HG02885 (cell line): Measurements from ENCODE around the gene MLLT1.

Experiments
- ATAC-seq: cut with Tn5 transposase; IDR thresholded peaks from one replicate; pipeline ENCODE4 v1.9.1; 2021; ENCODE audit warnings: mild to moderate bottlenecking; ENCODE audit not compliant: unreplicated experiment, poor library complexity

Gene MLLT1

DNA sequence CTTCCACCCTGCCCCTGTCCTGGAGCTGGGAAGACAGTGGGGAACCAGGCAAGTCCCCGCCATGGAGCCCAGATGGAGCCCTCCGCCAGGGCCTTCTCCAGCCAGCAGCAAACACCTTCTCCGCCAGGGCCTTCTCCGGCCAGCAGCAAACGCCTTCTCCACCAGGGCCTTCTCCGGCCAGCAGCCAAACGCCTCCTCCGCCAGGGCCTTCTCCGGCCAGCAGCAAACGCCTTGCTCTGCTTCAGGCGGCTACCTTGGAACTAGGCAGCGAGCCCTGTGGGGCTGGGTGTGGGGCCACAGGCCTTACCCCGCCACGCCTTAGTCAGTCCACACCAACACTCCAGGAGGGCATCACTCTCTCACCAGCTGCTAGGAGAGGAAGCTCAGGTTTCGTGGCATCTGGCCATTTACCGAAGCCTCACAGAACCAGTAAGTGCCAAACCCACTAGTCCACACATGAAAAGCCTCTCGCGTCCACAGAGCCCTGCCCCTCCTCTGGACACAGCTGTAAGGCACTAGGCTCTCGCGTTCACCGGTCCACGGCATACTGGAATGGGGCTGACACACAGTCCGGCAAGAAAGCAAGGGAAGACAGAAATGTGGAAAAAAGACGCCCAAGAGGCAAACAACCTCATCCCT lies 41.0 kb downstream of the MLLT1 start:
- ATAC-seq: no peak

DNA sequence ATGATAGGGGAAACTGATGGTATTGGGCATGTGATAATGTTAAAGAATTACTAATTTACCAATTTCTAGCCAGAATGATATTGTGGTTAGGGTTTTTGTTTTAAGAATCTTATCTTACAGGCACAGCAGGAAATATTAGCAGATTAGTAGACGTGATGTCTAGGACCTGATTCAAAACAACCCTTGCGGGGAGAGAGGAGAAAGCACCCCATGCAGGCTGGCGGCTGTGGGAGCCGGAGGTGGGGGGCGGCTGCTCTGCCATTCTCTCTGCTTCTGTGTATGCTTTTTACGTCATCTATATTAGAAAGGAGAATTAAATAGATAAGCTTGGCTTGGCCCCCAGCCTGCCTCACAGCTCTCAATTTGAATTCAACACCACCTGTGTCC lies 41.5 kb downstream of the MLLT1 start:
- no peak for ATAC-seq

DNA sequence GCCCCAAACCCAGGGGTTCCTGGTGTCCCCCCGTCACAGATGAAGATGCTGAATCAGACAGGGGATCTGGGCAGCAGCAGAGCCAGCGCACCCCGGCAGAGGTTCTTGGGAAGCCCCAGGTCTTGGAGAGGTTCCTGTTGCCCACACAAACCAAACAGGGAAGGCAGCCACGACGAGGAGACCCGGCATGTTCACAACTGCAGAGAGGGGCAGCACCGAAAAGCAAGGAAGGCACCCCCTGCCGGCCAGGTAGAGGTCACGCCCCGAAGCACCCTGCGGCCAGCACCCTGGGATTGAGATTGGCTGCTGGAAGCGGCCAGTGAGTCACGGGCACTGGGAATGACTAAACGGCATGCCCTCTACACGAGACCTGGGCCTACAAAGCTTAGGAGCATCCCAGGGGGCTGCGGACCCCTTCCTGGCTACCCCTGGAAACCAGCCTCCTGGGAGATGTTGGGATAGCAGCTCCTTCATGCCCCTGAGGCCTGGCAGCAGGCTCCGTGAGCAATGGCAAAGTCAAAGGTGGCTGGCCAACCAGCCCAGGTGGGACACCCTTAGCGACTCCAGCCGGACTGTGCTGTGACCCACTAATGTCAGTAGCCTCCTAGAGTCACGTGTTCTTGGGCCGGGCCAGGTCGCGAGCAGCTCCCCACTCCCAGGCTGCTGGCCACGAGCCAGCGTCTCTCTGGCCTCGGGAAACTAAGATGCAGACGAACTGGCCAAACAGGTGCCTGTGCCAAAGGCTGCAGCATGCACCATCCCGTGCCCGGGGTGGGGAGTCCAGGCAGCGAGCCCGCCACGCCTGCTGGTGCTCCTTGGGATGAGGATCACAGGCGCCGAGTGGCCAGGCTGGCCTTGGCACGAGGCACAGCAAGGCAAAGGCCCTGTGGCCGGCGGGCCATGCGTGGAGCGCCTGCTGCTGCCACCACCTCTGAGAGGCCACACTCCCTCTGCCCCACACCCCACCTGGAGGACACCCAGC lies 43.2 kb downstream of the MLLT1 start:
- no peak for ATAC-seq

DNA sequence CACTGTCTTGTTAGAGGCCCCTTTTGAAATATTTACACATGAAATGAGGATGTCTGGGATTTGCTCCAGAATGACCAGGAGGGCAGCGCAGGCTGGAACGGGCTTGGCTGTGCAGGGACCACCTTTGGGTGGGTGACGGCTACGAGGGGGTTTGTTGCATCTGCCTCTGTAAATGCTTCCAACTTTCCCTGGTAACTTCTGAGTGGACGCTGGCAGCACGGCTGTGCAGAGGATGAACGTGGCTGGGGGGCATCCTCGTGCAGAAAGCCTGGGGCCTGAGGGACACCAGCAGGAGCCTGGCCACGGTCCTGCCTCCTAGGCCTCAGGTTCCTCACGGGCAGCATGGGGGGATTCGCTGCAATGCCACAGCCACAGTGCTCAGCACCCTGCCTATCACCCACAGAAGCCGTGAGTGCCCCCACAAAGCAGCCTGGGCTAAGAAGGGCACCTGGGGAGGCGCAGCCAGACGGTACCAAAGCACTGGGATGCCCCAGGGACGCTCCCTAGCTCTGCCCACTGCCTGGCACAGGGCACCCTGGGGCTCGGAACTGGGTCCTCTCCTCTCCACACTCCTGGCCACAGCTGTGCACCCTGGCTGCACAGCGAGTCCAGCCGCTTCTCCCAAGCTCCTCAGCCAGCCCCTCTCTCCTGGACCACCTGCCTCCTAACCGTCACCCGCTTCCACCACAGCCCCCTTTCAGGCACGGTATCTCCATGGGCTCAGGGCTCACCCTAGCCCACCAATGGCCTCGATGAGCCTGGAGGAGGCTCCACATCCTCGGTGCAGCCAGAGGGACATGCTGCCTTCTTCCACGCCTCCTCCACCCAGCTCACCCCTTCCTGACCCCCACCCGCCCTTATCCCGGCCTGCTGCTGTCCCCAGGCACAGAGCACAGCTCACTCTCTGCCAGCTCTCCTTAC lies 44.5 kb downstream of the MLLT1 start:
- no peak for ATAC-seq

DNA sequence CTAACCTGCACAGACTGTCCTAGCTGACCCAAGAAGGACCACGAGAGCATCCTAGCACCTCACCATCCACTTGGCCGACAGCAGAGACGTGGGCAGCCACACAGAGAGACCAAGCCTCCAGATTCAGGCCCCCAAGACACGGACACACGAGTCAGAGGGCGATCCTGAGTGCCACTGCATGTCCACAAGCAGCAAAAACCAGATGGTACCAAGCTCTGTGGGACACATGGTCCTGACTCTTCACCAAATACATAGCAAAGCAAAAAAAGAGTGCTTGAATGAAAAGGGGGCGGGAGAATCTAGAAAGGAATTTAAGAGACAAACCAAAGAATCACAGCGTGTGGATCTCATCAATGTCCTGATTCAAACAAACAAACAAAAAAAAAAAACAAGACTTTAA lies 45.2 kb downstream of the MLLT1 start:
- ATAC-seq: no peak

- no peak for ATAC-seq
These were observed 45.8 kb downstream of the MLLT1 start for GRCh38 chr19:6233827-6234511.

DNA sequence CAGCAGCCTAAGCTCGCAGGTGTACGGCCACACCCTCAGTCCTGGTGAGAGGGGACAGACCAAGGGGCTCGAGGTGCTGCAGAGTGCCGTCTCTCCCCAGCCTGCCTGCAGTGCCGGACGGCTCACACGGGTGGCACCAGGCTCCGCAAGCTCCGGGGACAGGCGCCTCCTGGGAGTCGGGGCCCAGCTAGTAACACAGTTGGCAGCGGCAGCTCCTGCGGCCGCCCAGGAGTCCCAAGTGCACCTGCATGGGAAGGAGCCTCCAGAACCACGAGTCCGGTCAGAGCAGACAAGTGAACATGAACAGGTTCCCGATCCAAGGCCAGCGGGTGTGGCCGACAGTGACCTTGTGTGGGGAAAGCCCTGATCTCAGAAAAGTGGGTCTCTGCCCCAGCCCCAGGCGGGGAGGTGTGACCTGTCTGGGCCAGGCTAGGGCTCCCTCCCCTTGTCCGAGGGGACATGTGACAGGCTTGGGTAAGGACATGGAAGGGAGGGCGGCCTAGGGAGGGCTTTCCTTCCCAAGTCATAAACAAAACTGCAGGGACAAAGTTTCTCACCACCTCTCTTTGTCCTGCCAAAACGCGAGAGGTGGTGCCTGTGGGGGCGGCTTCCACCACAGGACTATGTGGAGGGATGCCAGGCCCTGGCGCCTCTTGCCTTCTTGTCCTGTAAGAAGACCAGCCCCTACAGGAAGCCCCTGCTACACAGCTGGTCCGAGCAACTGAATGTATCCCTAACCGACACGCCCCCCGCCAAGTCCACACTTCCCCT lies 46.5 kb downstream of the MLLT1 start:
- no peak for ATAC-seq

GRCh38 chr19:6232601-6233055 lies 47.1 kb downstream of the MLLT1 start:
- no peak for ATAC-seq

DNA sequence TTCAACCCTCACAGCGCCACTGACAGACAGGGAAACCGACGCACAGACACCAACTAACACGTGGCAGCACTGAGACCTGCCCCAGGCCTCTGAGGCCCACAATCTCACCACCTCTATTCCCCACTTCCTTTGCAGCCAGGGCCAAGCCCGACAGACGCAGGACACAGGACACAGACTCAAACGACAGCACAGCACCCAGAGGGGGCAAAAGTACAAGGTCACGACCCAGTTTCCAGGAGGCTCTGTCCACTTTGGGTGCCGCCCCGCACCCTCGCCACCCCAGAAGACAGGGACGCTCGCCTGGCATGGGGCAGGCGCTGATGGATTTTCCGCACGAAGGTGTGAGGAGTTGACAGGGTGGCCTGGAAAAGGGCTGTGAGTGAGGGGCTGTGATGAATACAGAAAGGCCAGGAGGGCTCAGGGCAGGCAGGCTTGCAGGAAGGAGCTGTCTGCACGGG lies 48.8 kb downstream of the MLLT1 start:
- no peak for ATAC-seq

GRCh38 chr19:6229951-6230712 lies 49.6 kb downstream of the MLLT1 start:
- ATAC-seq: no peak

DNA sequence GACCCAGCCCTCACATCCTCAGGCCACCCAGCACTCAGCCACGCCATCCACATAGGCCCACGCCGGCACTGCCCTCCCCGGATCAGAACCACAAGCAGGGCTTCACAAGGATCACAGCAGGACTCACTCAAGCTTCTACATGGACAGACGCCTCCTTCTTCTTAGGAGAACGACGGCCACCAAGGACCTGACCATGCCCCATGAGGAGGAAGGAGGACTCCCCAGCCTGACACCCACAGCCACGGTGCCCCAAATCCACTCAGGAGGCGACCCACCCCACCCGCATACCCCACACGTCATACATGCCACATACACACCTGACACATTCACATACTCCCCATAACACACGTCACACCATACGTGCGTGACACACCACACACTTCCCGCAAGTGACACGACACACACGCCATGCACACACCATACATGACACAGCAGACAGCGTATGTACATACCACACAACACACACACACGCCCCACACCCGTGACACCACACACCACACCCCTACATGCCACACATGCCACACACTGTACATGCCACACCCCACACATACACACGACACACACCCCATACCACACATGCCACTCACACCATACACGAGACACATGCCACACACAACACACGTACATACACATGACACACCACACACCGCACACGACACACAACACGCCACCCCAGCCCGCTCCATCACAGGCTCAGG lies 50.4 kb downstream of the MLLT1 start:
- no peak for ATAC-seq

DNA sequence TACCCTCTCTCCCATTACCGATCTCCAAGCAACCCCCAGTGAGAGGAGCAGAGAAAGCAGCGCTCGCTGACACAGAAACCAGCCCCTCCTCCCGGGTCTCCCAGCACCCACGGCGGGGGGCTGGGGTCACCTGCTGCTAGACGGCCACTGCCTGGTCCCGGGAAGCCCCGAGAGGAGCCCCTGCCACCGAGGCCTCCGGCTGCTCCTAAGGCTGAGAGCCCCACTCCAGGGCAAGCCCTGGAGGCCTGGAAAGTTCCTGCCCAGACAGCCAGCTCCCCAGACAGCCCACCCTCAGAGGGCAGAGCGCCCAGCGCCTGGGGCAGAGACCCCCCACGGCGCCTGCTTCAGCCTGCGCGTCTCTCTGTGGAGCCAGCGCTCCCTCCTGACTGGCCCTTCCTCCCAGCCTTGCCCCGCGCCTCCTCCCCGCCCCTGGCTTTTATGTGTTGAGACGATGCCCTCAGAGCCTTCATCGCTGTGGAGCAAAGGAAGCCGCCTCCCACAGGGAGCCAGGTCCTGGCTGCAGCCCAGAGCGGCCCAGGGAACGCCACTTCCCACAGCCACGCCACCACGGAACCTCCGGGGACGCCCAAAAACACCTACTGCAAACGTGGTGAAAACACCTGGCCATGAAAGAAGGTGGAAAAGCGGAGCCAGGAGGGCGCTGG lies 51.1 kb downstream of the MLLT1 start:
- ATAC-seq: no peak

DNA sequence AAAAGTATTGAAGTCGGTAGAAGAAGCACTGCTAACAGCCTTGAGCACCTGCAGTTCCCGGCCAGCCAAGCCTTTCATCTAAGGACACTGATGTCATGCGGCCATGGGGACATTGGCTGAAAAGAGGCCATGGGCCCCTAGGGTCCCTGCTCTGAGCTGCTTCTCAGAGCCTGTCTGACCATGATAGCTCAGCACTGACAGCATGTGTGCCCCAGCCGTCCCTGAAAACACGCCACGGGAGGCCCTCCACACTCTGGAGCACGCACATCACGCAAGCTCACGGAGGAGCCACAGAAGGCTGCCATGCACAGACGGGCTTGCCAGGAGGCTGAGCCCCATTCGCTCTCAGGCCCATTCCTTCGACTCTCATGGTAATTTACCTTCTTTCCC lies 51.8 kb downstream of the MLLT1 start:
- ATAC-seq: no peak

DNA sequence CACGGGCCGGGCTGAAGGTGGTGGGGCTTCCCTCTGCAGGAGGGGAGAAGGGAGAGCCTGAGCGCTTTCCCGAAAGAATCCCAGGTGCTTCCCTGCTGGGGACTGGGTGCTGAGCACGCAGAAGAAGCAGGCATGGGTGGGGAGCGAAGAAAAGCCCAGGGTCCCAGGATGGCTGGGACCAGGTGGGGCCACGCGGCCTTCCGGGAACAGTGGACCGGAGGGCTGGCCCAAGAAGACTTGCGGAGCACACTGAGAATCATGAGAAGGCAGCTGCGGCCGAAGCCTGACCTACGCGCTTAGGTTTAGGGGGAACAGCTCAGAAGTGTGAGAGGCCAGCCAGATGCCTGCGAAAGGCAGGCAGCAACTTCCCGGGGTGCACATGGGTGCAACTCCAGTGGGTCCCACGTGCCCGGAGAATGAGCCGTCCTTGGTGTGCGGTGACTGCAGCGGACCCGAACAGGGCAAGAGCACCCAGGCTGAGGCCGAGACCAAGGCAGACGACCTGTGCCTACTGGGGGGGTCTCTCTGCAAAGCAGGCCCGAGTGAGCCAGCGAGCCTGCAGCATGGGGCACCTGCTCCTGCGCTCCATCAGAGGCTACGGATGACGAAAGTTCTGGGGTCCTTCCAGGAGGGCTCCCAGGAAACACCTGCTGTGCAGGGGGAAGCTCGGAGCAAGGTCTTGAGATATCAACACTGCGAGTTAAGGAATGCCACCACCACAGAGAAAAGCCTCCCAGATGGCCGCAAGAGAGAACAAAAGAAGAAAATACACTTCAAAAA lies 52.4 kb downstream of the MLLT1 start:
- no peak for ATAC-seq

DNA sequence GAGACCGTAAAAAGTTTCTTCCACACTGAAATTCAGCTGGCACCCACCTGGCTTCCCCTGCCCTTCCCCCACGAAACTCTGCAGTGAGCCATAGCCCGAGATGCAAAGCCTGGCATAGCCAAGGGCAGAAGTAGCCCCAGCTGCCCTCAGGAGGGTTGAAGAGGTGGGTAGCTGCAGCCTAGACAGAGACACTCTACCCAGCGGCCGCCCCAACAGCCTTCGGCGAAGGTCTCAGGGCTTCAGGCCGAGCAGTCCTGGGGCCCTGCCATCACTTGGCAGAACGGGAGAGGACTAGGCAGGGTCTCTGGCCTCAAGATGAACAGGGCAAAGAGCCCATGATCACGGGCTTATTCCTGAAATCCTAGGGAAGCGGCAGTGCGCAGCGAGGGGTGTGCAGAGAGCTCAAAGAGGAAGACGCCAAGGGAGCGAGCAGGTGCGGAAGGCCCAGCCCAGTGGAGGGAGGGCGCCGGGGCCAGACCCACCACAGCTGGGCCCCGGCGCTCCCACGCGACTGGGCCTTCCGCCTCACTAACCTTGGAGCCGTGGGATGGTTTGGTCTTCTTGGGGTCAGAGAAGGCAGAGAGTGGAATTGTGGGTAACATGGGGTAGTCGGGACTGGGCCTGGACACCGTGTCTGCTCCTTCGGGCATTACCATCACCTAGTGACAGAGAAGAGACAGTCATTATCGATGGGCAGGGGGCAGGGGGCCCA lies 53.2 kb downstream of the MLLT1 start:
- no peak for ATAC-seq

DNA sequence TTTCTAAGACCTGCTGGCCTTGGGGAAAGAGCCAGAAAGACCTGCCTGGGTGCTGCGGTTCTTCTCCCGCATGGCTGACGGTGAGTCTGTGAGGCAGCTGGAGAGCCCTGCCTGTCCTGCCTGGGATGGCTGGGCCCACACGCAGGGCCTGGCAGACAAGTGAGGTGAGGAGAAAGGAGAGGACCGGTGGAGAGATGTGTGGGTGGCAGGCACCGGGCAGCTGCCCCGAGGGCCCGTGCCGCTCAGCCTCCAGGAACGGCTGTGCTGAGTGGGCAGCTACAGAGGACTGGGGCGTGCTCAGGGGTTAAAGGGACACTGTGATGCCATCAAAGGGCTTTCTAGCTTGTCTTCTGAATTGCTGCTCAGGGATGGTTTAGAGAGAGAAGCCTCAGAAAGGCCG lies 53.8 kb downstream of the MLLT1 start:
- ATAC-seq: no peak
